C1 segment of cervical spinal cord (tissue), 14 donors: ENCODE results near the gene LPO.

Experiments
- DNase-seq, 14 donors: peaks; one replicate each; lab custom pipeline; 2025; lab: John Stamatoyannopoulos, UW

The LPO gene

DNA sequence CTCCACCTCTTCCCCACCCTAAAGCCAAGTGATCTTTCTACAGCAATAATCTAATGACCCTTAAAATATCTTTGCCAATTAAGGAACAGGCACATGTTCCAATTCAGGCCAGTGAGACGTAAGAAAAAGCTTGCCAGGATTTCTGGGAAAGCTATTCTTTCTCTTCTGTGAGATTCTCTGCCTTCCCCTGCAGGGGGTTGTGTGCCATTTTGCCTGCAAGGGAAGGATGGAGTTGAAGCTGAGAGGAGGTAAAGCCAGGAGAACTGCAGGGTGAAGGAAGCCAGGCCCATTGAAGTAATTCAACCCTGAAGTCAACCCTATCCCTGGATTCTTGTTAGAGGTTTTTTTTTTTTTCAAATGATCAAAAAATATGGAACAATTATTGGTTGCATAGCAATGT lies 9.0 kb upstream of the LPO start:
- no peak for DNase-seq

DNA sequence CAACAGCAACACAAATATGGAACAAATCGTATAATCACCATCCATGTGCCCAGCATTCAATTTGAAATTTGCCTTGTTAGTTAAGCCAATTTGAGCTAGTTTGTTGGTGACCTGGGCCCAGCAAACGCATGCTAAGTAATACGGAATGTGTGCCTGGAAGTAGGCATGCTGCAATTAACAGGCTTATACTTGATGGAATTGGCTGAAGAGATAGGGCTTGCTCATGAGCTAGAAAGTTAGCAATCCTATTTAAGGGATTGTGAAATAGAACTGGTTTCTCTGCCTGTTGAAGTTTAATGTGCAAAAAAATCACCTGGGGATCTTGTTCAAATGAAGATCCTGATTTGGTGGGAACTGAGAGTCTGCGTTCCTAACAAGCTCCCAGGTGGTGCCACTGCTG lies 8.5 kb upstream of the LPO start:
- no peak for DNase-seq

DNA sequence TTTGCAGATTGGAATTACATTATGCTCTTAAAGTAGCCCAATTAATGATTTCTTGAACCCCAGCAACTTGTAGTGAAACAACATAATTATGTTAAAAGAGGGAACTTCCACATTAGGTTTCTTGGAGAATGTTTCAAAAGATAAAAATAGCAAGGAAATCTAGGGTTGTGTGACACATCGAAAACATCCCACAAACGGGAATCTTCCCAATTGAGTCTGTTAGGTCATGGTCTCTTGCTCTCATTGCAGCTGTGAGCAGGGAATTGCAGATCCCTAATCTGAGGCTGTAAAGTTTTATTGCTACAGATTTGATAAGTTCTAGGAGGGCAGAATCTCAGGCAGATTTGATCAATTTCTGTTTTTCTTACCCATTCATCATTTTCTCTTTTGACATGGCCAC lies 6.7 kb upstream of the LPO start:
- no peak for DNase-seq

DNA sequence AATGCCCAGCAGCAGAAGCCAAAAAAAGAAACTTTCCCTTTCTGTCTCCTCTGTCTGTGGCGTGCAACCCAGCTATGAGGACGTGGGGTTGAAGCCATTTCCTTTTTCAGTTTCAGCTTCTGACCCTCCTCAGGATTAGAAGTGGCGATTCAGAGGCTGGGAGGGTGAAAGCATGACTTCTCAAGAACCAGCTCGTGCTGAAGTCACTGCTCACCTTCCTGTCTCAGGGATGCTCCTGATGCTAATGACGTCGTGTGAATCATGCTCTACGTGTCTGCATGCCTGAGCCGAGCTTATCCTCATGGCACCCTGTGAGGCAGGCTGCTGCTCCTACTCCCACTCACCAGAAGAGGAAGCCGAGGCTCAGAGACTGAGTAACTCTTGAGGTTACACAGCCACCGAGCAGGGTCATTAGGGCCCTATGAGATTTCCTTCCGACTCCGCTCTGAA lies 5.7 kb upstream of the LPO start:
- peak in 4 of 14 donors; percentile 24 to 50 (median 38) for DNase-seq

DNA sequence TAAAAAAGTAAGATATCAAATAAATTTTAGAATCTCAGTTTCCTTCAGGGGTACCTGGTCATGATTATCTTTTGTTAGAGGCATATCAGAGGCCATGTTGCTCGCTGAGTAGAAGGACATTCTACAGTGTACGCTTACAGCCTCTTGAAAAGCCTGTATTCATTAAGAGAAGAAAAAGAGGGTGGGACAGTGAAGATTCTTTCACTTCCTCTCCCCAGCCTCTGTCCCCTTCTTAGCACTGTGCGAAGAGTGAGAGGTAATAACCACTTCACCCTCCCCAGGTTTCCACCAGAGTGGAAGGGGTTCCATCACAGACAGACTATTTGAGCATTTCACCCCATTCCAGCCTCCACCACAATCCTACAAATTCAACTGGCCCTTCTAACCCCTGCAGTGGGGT lies 4.8 kb upstream of the LPO start:
- no peak for DNase-seq

DNA sequence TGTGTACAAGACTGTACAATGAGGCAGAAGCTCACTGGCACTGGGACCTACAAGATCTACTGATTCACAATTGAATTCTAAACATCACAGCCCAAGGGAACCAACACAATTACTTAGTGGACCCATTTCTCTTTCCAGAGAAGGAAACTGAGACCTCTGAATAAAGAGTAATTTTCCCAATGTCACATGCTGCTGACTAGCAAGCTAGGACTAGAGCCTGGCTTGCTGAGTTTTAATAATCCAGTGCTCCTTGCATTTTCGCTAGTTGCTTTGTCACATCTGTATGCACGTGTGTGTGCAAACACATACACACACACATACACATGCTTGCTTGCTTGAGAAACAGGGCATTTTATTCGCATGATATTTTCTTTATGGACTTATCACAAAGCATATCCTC lies 3.9 kb upstream of the LPO start:
- no peak for DNase-seq

DNA sequence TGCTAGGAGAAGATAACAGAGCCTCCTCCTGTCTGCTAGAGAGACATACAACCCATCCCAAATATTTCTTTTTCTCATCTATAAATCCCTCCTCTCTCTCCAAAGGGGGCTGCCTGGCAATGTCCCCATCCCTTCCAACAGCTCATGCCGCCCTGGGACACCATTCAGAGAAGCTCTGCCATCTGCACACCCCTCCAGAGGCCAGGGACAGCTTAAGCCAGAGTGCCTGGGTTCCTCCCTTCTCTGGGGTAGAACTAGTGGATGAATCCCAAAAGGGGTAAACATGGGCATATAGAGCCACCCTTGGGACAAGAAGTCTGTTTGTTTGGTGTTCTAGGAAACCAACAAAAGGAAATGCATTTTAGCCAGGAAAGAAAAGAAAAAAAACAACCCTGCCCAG lies 2.6 kb upstream of the LPO start:
- no peak for DNase-seq

DNA sequence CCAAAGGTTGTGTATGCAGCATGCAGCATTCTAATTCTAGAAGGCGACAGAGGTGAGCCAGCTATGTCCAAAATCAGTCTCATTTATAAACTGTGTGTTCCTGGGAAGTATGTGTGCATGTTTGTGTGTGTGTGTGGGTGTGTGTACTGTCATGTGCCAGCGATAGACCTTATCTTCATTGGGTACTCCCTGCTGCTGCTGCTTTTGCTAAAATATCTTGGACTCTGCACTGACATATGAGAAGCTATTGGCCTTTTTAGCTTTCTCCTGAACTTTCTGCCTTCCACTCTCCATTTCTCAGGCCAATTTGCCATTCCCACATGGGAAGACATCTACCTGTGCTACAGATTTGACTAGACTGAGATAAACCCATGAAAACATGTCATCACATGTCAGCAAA lies 2.0 kb upstream of the LPO start:
- no peak for DNase-seq

DNA sequence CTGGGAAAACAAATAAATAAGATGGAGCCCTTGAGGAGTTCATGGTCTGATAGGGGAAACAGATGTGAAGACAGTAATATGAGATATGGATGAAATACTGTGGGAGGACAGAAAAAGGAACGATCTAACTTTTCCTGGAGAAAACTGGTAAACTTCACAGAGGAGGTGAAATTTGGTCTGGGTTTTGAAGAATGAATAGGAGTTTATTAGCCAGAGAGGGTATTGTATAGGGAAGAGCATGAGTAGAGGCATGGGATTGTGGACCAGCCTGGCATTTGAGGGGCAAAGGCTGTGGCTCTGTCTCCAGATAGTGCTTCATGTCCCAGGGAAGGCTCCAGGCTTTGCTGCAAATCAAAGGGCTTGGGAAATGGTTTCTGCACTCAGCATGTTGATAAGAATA lies 1.6 kb downstream of the LPO start:
- DNase-seq, result no peak

DNA sequence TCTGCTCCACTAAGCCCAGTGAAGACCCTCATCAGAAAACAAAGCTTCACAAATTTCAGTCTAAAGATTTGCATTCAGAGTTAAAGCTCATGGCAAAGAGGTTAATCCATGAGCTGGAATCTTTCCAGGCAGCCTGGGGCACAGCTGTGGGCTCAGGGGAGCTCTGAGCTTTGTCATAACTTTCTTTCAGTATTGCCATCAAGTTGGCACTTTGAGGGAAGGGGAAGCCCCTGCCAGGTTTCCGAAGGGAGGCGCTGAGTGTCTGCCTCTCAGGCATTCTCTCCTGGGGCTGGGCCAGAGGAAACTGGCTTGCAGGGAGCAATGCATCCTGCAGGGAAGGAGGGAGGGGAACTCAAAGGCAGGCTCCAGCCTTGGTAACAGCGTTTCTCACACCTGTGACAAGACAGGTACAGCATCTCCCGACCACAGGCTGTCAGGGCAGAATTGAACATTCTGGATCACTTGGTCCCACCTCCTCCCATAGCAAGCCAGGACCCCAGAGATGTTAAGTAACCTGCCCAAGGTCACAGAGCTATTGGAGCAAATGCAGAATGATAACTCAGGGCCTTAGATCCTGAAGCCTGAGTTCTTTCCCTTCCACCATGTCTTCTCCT lies 3.9 kb downstream of the LPO start:
- DNase-seq, result no peak

DNA sequence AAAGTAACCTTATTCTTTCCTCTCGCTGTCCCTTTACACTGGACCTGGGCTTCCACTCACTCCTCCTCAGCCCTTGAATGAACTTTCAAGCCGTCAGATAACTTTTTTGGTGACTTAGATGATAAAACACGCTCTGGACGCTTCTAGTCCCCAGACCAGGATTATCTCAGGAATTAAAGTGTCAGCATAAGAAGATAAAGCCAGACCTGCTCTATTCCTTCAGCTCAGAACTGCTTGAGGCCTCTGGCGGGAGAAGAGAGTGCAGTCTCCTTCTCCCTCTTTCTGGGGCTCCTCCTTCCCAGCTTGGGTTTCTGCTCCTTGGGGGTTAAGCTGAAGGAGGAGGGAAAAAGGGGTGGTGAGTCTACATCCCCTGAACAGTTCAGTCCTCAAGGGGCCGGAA lies 6.6 kb downstream of the LPO start:
- no peak for DNase-seq

DNA sequence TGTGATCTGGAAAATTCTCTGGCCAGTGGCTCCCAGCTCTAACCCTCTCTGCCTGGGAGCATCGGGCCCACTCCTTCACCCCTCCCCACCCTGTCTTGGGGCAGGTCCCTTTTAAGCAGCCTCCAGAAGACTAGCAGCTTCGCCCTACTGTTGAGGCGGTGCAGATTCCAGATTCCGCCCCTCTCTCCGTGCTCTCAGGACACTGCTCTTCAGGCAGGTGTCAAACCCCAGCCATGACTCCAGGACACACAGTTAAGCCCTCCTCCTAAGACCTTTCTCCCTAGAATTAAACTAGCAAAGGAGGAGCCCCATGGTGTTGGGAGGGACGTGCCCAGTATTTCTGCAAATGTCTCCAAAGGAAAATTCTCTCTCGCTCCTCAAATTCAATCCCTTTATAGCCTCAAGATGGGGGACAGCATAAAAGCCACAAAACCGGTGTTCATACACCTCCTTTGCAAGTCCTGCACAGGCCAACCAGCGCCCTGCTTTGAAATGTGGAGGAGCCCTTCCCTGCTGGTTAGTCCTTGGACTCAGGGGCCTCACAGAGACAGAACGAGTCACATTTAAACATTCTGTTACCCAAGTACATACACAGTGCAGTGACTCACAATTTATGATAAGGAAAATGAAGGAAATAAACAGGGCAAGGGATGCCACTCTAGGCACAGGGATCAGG lies 7.2 kb downstream of the LPO start:
- no peak for DNase-seq

DNA sequence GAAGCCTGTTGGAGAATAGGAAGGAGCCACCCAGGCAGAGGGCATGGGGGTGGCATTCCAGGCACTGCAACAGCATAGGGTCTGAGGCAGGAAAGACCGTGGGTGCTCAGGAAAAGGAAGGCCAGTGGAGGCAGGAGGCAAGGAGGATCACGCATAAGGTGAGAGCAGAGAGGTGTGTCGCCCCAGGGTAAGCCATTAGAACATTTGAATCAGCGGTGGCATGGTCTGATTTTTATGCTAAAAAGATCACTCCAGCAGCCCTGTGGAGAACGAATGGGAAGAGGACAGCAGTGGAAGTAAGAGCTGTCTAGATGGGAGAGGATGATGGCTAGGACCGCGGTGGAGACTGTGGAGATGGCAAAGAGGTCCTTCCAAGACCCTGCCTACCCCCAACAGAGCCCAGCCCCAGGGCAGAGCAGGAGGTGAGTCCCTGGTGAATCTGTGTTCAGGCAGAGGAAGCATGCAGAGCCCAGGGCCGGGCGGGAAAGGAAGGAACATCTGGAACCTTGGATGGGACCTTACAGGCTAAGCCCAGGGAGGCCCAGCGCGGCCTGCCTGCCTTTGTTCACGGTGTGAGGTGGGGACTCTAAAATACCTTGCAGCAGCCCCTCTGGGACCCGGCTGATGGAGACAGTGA lies 7.8 kb downstream of the LPO start:
- no peak for DNase-seq

DNA sequence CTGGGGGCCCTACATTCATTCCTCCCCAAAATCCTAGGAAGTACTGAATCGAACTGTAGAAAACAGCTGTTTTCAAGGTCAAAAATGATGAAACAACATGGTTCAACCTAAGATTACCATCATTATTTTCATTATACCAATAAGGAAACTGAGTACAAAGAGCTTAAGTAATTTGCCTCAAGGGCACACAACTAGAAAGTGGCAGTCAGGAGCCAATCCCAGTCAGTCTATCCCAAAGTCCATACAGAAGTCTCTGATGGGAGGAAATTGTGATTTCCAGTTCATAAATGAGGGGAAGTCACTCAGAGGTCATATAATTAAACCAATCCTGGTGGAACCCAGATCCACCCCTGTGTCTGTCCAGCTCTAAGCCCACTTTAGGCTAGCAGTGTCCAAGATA lies 8.4 kb downstream of the LPO start:
- DNase-seq, result no peak

DNA sequence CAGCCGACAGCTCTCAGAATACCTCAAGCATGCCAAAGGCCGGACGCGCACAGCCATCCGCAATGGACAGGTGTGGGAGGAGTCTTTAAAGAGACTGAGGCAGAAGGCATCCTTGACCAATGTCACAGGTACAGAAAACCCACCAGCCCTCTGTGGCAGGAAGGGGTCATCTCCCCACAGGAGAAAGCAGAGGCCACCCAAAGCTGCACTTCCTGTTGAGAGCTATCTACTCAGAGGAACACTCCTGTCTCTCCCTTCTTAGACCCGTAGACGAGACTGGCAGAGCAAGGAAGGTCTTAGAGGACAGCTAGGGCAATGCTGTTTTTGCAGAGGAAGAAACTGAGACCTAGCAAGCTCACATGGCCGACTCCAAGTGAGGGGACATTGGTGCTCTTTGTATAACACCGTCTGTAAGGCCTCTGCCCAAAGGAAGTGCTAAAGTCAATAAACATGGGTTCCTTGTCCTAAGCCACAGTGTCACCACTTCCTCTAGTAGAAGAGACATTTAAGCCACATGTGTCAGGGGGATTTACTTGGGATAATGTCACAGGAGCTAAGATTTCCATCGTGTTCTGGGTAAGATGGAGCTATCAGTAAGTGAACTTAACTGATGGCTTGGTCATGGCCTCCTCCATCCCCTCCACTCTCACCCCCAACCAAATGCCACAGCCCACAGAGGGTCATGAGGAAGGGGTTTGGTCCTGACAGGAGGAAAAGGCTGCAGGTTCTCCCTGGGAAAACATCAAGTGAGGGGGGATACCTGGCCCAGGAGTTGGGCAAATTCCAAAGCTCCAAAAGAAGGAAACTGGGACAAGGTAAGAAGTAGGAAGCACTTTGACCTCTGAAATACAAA lies 9.4 kb downstream of the LPO start:
- no peak for DNase-seq

DNA sequence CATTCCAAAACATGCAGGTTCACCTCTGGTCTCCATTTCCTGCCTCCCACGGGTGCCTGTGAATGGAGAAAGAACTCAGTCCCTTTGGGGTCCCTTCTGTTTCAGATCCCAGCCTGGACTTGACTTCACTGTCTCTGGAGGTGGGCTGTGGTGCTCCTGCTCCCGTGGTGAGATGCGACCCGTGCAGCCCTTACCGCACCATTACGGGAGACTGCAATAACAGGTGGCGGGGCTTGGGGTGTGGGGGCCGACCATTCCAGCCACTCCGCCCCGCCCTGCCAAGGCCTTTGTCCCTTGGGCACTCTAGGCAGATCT lies 10.5 kb downstream of the LPO start:
- peak in 1 of 14 donors; percentile 14 for DNase-seq

DNA sequence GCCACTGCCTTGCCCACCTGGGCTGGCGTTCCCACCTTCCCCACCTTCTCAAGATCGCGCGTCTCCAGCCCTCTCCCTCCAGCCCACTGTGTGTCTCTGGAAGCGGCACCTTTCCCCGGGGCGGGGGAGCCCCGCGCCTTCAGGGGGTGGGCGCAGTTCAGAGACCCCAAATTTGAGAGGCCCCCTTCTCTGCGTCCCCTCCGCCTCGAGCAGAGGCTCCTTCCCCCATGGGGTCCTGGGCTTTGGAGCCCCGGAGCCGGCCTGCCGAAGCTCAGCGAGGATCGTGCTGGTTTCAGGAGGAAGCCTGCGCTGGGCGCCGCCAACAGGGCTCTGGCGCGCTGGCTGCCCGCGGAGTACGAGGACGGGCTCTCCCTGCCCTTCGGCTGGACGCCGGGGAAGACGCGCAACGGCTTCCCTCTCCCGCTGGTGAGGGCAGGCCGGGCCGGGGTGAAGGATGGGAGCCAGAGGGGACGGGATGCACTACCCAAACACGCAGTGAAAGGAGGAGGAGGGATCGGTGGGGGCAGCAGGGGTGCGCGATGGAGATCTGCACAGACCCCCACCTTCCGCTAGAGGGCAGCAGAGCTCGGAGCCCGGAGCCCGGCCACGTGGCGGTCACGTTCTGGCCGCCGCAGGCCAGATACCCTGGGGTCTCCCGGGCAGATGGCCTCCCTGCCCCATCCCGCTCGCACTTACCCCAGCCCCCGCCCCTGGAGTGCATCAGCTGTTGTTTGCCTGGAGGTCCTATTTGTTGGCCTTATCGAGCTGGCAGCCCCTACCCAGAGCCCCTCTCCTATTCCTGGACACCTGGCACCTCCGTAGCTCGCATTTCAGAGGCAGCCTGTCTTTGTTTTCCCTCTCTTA lies 11.1 kb downstream of the LPO start:
- peak in 12 of 14 donors; percentile 12 to 77 (median 51) for DNase-seq

DNA sequence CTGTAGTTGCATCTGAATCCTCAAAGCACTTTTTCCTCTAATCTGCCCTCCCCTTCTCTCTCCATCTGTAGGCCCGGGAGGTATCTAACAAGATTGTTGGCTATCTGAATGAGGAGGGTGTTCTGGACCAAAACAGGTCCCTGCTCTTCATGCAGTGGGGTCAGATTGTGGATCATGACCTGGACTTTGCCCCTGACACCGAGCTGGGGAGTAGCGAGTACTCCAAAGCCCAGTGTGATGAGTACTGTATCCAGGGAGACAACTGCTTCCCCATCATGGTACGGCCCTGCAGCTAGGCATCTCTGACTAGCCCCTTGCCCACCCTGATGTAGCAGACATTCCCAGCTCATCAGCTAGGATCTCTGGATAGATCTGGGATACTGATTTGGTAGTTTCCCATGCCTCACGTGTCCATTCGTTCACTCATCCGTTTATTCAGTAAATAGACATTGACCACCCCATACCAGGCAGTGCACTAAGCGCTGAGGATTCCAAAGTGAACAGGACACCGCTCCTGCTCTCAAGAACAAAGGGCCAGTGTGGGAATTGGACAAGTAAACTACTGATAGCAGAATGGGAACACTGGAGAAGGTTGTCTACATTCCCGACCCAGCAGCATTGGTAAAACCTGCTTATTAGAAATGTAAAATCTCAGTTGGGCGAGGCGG lies 12.1 kb downstream of the LPO start:
- DNase-seq, result no peak

DNA sequence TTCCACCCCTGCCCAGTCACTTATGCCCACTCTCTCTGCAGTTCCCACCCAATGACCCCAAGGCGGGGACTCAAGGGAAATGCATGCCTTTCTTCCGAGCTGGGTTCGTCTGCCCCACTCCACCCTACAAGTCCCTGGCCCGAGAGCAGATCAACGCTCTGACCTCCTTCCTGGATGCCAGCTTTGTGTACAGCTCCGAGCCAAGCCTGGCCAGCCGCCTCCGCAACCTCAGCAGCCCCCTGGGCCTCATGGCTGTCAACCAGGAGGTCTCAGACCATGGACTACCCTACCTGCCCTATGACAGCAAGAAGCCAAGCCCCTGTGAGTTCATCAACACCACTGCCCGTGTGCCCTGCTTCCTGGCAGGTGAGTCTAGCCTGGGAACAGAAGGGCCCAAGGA lies 13.8 kb downstream of the LPO start:
- DNase-seq, result no peak

DNA sequence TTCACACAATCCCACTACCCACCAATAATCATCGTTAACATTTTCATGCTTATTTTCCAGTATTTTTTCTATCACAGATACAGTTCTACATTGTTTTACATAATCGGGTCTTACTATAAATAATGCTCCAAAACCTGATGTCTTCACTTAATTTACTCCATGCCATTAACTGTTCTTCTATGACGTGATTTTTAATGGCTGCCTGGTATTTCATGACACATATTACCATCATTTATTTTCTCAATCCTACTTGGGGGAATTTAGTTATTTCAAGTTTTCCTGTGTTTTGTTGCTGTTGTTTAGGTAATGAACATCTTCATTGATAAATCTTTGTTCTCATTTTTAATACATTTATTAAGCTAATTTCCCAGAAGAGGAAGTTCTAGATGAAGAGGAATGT lies 14.7 kb downstream of the LPO start:
- no peak for DNase-seq

DNA sequence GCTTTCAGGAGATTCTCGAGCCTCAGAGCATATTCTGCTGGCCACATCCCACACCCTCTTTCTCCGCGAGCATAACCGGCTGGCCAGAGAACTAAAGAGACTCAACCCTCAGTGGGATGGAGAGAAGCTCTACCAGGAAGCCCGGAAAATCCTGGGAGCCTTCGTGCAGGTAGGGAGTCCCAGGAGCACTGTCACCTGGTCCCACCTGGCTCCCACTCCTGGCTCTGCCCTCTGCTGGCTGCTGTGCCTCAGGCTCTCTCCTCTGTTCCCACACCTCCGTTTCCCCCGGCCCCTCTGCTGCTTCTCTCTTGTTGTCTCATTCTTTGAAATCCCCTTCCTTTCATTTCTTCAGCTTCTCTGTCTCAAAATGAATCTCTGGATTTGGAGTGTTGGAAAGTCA lies 16.4 kb downstream of the LPO start:
- DNase-seq, result no peak
